Stimulated activated CD8-positive, alpha-beta memory T cell treated with anti-CD3 and anti-CD28 coated beads, Interleukin-15, amount 100 ng/mL, for 24 hours (primary cell): ENCODE results near the gene GOLT1A.

Source experiments
- DNase-seq: peaks from one replicate; pipeline ENCODE4 v3.0.0-alpha.2; 2020; ENCODE audit warnings: low read depth

GOLT1A gene

DNA sequence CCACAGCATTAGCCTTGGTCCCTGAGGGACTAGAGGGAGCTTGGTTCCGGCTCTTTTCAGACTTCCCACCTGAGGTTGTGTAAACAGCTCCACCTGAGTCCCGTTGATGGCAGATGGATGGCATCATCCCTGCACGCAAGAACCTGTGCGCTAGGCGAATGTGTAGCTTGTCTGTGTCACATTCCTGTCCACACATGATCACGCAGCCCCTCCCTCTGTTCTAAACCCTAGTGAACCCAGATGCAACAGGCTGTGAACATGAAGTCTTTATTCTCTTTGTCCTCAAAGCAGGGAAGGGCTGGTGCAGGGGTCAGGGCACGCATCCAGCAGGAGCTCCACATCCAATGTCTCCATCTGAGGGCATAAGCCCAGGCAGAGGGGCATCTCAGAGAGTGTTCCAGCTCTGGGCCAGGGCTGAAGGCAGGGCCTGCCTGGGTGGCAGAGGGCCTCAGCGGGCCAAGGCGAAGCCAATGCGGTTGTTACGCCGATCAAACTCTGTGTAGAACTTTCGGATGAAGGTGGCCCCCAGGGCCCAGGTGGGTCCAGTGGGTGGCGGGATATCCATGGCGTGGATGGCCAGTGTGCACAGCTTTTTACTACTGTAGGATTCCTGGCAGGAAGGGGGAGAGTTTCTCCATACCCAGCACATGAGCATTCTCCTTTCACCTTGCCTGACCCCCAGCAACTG lies 59.1 kb downstream of the GOLT1A start:
- DNase-seq, result no peak

GRCh38 chr1:204153667-204154066 lies 60.1 kb downstream of the GOLT1A start:
- DNase-seq, result no peak

DNA sequence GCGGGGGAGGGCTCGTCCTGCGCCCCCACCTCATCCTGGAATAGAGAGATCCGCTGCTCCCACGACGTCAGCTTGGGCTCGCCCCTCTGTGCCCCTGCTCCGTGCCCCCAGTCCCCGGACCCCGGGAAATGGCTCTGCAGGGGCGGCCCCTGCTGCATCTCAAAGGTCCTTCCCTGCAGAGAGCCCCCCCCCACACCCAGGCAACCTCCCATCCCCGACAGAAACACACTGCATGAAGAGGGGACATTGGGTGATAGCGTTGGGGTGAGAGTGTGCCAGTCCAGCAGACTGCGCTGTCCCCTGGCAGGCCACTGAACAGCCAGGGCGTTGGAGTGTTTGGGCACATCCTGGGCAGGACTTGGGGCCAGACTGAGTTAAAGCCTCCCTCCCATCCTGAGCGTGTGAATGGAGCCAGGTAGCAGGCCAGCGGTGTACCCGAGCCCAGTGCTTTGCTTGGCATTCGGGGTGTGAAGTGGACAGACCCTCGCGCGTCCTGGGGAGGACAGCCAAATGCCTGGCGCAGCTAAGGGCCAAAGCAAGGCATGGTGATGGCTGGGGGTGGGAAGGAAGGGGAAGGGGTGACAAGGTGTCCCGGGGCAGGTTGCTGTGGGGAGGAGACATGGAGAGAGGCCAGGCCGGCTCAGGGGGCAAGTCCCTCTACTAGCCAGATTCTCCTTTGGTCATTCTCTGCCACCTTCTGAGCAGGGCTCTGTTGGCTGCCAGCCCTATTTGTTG lies 61.3 kb downstream of the GOLT1A start:
- DNase-seq, result no peak

DNA sequence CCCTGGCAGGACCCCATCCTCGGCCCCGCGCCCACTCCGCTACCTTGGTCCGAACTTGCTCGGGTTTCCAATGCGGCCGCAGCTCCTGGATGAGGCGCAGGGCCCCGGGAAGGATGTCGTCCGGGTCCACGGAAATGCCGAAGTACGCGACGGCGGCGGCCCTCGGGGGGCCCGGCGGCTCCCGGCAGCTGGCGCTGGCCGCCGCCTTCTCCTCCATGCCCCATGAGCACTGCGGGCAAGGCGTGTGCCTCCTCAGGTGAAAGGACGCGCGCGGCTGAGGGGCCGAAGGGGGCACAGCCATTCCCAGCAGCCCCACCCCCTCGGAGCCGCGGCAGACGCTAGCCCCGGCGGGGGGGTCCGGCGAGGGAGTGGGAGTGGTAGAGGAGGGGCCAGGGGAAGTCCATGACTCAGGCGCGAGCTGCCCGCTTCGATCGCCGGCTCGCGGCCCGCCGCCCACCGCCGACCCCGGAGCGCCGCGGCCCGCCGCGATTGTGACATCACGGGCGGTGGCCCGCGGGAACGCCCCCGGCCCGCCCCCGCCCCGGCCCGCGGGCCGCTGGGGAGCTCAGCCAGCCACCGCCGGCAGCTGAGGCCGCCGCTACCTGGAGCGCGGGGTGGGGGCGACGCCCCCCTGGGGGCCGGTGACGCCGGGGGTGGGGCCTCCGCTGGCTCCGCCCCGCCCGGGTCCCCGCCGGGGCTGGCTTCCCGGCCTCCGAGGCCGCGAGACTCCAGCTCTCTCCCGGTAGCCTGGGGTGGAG lies 62.1 kb downstream of the GOLT1A start, which contains the start of gene ETNK2:
ETNK2 (minus strand) TSS at position 493 of the 758 bp plus-strand sequence; CDS start at position 301, 192 bp downstream.
- peak; percentile 28 for DNase-seq

DNA sequence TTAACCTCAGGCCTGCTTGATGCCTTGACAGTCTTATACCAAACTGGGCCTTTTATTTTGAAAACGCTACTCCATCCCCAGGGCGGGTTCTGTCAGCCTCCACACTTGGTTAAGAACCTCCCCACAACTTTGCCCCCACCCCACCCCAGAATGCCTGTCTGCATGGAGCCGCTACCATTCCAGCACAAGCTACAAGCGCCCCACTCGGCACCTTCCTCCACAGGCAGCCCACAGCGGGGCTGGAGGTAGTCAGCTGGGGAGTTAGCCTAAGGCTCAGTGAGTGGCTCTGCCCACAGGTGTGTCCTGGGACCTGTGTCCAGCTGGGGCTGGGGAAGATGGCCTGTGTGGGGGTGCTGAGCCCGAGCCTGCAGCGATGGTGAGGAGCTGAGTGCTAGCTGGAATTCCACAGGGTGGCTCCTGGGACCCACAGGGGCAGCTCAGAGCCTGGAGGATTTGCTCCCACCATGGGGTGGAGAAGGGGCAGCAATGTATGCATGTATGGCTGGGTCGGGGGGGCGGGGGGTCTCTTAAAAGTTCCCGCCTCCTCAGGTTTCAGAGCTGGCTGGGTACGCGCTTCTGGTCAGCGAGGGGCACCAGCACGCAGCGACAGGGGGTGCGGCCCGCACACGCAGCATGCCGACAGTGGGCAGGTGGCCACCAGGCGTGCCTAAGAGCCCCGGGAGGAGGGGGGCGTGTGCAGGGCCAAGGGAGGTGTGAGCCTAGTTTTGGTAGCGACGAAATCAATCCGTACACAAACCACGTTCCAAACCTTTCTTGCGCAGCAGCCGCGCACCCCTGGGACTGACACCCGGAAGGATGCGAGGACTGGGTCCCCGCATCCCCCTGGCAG lies 62.9 kb downstream of the GOLT1A start:
- DNase-seq, result no peak

DNA sequence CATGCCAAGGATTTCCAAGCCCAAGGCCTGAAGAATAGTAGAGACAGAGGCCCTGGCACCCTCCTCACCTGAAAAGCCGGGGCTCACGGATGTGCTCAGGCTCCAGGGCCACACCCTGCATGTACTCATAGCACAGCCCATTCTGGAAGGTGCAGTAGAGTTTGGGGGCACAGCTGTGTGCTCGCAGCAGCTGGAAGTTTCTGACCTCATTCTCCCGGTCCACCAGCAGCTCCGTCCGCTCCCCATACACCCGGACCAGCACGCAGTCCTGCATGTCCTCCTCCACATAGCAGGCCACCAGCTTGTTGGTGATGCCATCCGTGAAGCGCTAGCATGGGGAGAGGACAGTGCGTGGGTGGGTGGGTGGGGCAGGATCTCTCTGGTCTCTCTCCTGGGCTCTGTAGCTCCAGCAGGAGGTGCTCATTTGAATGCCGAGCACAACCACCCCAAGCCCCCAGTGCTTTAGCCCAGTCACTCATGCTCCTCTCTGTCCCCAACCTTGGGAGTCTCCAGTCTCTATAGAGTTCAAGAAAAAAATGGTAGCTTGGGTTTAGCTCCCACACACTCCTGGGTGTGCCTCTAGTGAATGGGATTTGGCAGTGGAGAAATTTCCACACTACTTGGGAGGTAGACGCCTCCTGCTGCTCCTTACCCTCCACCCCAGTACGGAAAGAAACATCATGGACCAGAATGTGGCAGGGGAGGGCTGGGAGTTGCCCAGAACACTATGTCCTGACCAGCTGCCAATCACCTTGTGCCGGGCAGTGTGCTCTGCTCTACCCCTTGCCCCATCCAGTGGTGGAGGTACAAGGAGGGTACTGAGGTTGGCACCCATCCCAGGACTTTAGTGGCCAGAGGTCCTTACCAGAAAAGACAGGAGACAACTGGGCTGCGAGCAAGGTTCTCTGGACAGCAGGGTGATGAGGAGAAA lies 63.9 kb downstream of the GOLT1A start:
- DNase-seq, result no peak

DNA sequence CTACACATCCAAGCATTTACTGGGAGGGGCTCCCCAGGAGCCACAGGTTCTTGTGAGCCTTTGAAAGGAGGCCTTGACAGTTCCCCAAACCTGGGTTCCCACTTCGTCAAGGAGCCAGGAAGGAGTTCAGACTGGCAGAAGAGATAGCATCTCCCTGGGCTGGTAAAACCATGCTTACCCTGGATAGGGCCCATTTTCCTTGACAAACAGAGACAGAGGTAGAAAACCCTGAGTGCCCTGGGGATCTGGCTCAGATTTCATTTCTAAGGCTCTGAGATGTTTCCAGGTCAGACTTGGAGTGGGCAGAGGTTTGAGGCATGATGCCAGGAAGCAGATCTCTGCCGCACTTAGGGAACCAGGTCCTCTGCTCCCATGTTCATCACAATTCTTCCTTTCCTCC lies 64.7 kb downstream of the GOLT1A start:
- DNase-seq, result no peak
